HEK293T (cell line): ENCODE results near the gene HIVEP3.

ENCODE experiments used
- ARNT ChIP-seq: fragments of 450-650 bp; IDR thresholded peaks from 2 replicates; pipeline ENCODE4 v1.6.1; 2017; ENCODE audit warnings: mild to moderate bottlenecking
- BHLHE40 ChIP-seq: fragments of 450-650 bp; IDR thresholded peaks from 2 replicates; pipeline ENCODE4 v1.6.1; 2016; ENCODE audit warnings: mild to moderate bottlenecking, moderate library complexity, borderline replicate concordance
- CTBP1 ChIP-seq: fragments of 450-650 bp; IDR thresholded peaks from 2 replicates; pipeline ENCODE4 v1.6.1; 2016; ENCODE audit warnings: borderline replicate concordance
- ELF4 ChIP-seq: fragments of 450-650 bp; IDR thresholded peaks from 2 replicates; pipeline ENCODE4 v1.6.1; 2017; ENCODE audit warnings: antibody characterized with exemption
- FOXA1 ChIP-seq: fragments of 450-650 bp; IDR thresholded peaks from 2 replicates; pipeline ENCODE4 v1.6.1; 2016; ENCODE audit warnings: mild to moderate bottlenecking
- FOXK2 ChIP-seq: fragments of 450-650 bp; IDR thresholded peaks from 2 replicates; pipeline ENCODE4 v1.6.1; 2016; ENCODE audit warnings: mild to moderate bottlenecking
- FOXM1 ChIP-seq: fragments of 450-650 bp; IDR thresholded peaks from 2 replicates; pipeline ENCODE4 v1.6.1; 2017; ENCODE audit warnings: mild to moderate bottlenecking, borderline replicate concordance
- HDGF ChIP-seq: fragments of 450-650 bp; IDR thresholded peaks from 2 replicates; pipeline ENCODE4 v1.6.1; 2017; ENCODE audit warnings: antibody characterized with exemption, borderline replicate concordance
- NFRKB ChIP-seq: fragments of 450-650 bp; IDR thresholded peaks from 2 replicates; pipeline ENCODE4 v1.6.1; 2016; ENCODE audit warnings: mild to moderate bottlenecking, moderate library complexity
- PKNOX1 ChIP-seq: fragments of 450-650 bp; IDR thresholded peaks from 2 replicates; pipeline ENCODE4 v1.6.1; 2016
- SP1 ChIP-seq: fragments of 450-650 bp; IDR thresholded peaks from 2 replicates; pipeline ENCODE4 v1.6.1; 2017
- SUZ12 ChIP-seq: fragments of 450-650 bp; IDR thresholded peaks from 2 replicates; pipeline ENCODE4 v1.6.1; 2016; ENCODE audit warnings: mild to moderate bottlenecking
- TARDBP ChIP-seq: fragments of 450-650 bp; IDR thresholded peaks from 2 replicates; pipeline ENCODE4 v1.6.1; 2016

- TF ChIP-seq ARNT (no peak), FOXM1 (no peak), TARDBP (no peak), BHLHE40 (no peak), HDGF (no peak), ELF4 (no peak), SP1 (no peak), FOXK2 (no peak), FOXA1 (no peak), NFRKB (no peak), SUZ12 (no peak), CTBP1 (no peak), PKNOX1 (no peak)
These were observed 438.9 kb downstream of the HIVEP3 start for GRCh38 chr1:41479808-41480160.
